A549 (cell line): Measurements from ENCODE around the gene CASP9. TPM values are rescaled to one million over a fixed set of nuclear protein-coding genes. Genes with fewer than 3 reads are reported as not detected.

Experiments
- ATAC-seq, 2 experiments: fragments of 200-7000 bp in 1 of 2; fragments of >200 bp in 1 of 2; cut with Nextera tagmentation in 1 of 2; cut with Tn5 transposase in 1 of 2; 3 replicates each; pipeline versions ENCODE4 v1.8.0 to v1.9.1; 2018 to 2020; ENCODE audit warnings: mild to moderate bottlenecking in 1 of 2, moderate library complexity in 1 of 2
- CTCF ChIA-PET: fragments of 300-600 bp; sonication (Branson Sonifier 250); formaldehyde crosslinking; extraction: SDS; loops from one replicate; lab custom pipeline; 2021; ENCODE audit warnings: antibody characterized with exemption, inconsistent platforms; lab: Yijun Ruan, JAX
- POLR2A ChIA-PET: fragments of 350-600 bp; formaldehyde crosslinking; extraction: SDS; loops from one replicate; lab custom pipeline; 2021; ENCODE audit warnings: antibody characterized with exemption, inconsistent platforms; lab: Yijun Ruan, JAX
- DNase-seq, 2 experiments: peaks; one replicate each; pipeline versions ENCODE4 v3.0.0 to v3.0.0-alpha.2; 2011 to 2016; ENCODE audit warnings: low read depth in 1 of 2, low spot score in 1 of 2
- FAIRE-seq: peaks from 2 replicates; lab custom pipeline; 2011; peaks lifted over from hg19 to GRCh38; lab: Jason Lieb, UNC
- H3K27ac ChIP-seq, 2 experiments: fragments of >200 bp; sonication (Bioruptor Twin); formaldehyde crosslinking; 3 replicates each; pipeline ENCODE4 v1.5.1; 2016 to 2017
- H3K4me1 ChIP-seq: fragments of >200 bp; sonication (Bioruptor Twin); formaldehyde crosslinking; 3 replicates; pipeline ENCODE4 v1.6.1; 2016
- H3K4me2 ChIP-seq: fragments of >200 bp; sonication (Bioruptor Twin); formaldehyde crosslinking; 3 replicates; pipeline ENCODE4 v1.6.1; 2016
- H3K4me3 ChIP-seq: fragments of >200 bp; sonication (Bioruptor Twin); formaldehyde crosslinking; 3 replicates; pipeline ENCODE4 v1.5.1; 2016
- H3K9me3 ChIP-seq: fragments of >200 bp; sonication (Bioruptor Twin); formaldehyde crosslinking; 3 replicates; pipeline ENCODE4 v1.6.1; 2016
- ATOH8 ChIP-seq: fragments of 250-450 bp; sonication (Bioruptor Pico); IDR thresholded peaks from 2 replicates; pipeline ENCODE4 v1.5.0; 2020; ENCODE audit warnings: low read depth, mild to moderate bottlenecking, moderate library complexity
- BCL3 ChIP-seq: fragments of >200 bp; sonication (Bioruptor Twin); formaldehyde crosslinking; IDR thresholded peaks from 3 replicates; pipeline ENCODE4 v1.6.1; 2016
- CBX8 ChIP-seq: fragments of 200-600 bp; sonication (generic); IDR thresholded peaks from 2 replicates; pipeline ENCODE4 v1.6.1; 2016
- CHD2 ChIP-seq: fragments of 150-350 bp; IDR thresholded peaks from 2 replicates; pipeline ENCODE4 v1.6.1; 2014; ENCODE audit warnings: low read length; ENCODE audit not compliant: partially characterized antibody
- CHD4 ChIP-seq: fragments of 200-600 bp; sonication (generic); IDR thresholded peaks from 2 replicates; pipeline ENCODE4 v1.6.1; 2016; ENCODE audit warnings: antibody characterized with exemption, mild to moderate bottlenecking, borderline replicate concordance
- EHMT2 ChIP-seq: fragments of 200-600 bp; sonication (generic); IDR thresholded peaks from 2 replicates; pipeline ENCODE4 v1.6.1; 2016; ENCODE audit warnings: antibody characterized with exemption, low read depth, mild to moderate bottlenecking, moderate library complexity
- FOSB ChIP-seq: fragments of 250-450 bp; sonication (Bioruptor Pico); IDR thresholded peaks from 2 replicates; pipeline ENCODE4 v1.5.0; 2020; ENCODE audit warnings: mild to moderate bottlenecking, moderate library complexity
- HMGXB4 ChIP-seq: fragments of 250-450 bp; sonication (Bioruptor Pico); IDR thresholded peaks from 2 replicates; pipeline ENCODE4 v1.5.0; 2021; ENCODE audit warnings: mild to moderate bottlenecking, moderate library complexity, borderline replicate concordance
- HOXA7 ChIP-seq: fragments of 250-450 bp; sonication (Bioruptor Pico); IDR thresholded peaks from 2 replicates; pipeline ENCODE4 v1.5.0; 2020; ENCODE audit warnings: mild to moderate bottlenecking, moderate library complexity
- JUN ChIP-seq, 2 experiments: fragments of >200 bp; sonication (Bioruptor Twin); formaldehyde crosslinking; IDR thresholded peaks; 2 replicates in 1 of 2; 3 replicates in 1 of 2; pipeline ENCODE4 v1.6.1; 2016 to 2017
- KDM1A ChIP-seq: fragments of 200-600 bp; sonication (generic); IDR thresholded peaks from 2 replicates; pipeline ENCODE4 v1.6.1; 2016; ENCODE audit warnings: low read depth, mild to moderate bottlenecking
- MAZ ChIP-seq: fragments of 150-350 bp; IDR thresholded peaks from 2 replicates; pipeline ENCODE4 v1.6.1; 2014; ENCODE audit warnings: antibody characterized with exemption, low read depth, low read length, borderline replicate concordance
- NFE2L2 ChIP-seq: fragments of 150-350 bp; conservative IDR thresholded peaks from 2 replicates; pipeline ENCODE4 v1.6.1; 2014; ENCODE audit warnings: low read length
- NPAS2 ChIP-seq: fragments of 250-450 bp; sonication (Bioruptor Pico); IDR thresholded peaks from 2 replicates; pipeline ENCODE4 v1.8.0; 2022; ENCODE audit warnings: mild to moderate bottlenecking, moderate library complexity, borderline replicate concordance
- PHF8 ChIP-seq: fragments of 200-600 bp; sonication (generic); IDR thresholded peaks from 2 replicates; pipeline ENCODE4 v1.6.1; 2016; ENCODE audit warnings: low read depth, mild to moderate bottlenecking, antibody characterized with exemption, moderate library complexity, borderline replicate concordance
- POLR2A ChIP-seq: IDR thresholded peaks from 2 replicates; pipeline ENCODE4 v1.6.1; 2012; ENCODE audit warnings: mild to moderate bottlenecking, low read length
- RCOR1 ChIP-seq: fragments of 150-350 bp; IDR thresholded peaks from 2 replicates; pipeline ENCODE4 v1.6.1; 2014; ENCODE audit warnings: antibody characterized with exemption, low read length, low read depth
- RNF2 ChIP-seq: fragments of 200-600 bp; sonication (generic); IDR thresholded peaks from 2 replicates; pipeline ENCODE4 v1.6.1; 2016; ENCODE audit warnings: low read depth, mild to moderate bottlenecking, antibody characterized with exemption, moderate library complexity, borderline replicate concordance
- TFCP2L1 ChIP-seq: fragments of 250-450 bp; sonication (Bioruptor Pico); IDR thresholded peaks from 2 replicates; pipeline ENCODE4 v1.5.0; 2021; ENCODE audit warnings: mild to moderate bottlenecking
- TP53 ChIP-seq: fragments of 250-450 bp; sonication (Bioruptor Pico); IDR thresholded peaks from 2 replicates; pipeline ENCODE4 v1.5.0; 2021; ENCODE audit warnings: mild to moderate bottlenecking, moderate library complexity
- USF2 ChIP-seq: fragments of 450-650 bp; IDR thresholded peaks from 2 replicates; pipeline ENCODE4 v1.6.1; 2014; ENCODE audit warnings: antibody characterized with exemption
- ZFP36 ChIP-seq: fragments of 450-650 bp; IDR thresholded peaks from 2 replicates; pipeline ENCODE4 v1.6.1; 2014; ENCODE audit warnings: borderline replicate concordance; ENCODE audit not compliant: partially characterized antibody
- WGBS: methylation state at CpG from one replicate; pipeline ENCODE4 v1.1.6; 2017; ENCODE audit errors: missing lambda C conversion rate; 5-methylcytosine and 5-hydroxymethylcytosine counted together
- polyA plus RNA-seq, 4 experiments: library from polyadenylated mRNA; depleted of rRNA in 3 of 4; stranded (reverse); fragments of >200 nt; fragmentation: RNase III in 1 of 4; extraction: RNeasy Plus Mini Kit Qiagen cat#74134 plus additional on column Dnase treatment in 1 of 4; gene quantifications; 2 replicates in 3 of 4; 3 replicates in 1 of 4; pipeline ENCODE4 v1.2.3, GENCODE V29; 2011 to 2017
- TF ChIP-seq, protein P1 (sequence below): IDR thresholded peaks from 2 replicates; pipeline ENCODE4 v1.6.1; 2012; ENCODE audit warnings: low read depth, borderline replicate concordance

Gene CASP9
- polyA plus RNA-seq, 2 of the 4 experiments (the other 2 are of a cell fraction): 11.0 to 16.1 TPM

DNA sequence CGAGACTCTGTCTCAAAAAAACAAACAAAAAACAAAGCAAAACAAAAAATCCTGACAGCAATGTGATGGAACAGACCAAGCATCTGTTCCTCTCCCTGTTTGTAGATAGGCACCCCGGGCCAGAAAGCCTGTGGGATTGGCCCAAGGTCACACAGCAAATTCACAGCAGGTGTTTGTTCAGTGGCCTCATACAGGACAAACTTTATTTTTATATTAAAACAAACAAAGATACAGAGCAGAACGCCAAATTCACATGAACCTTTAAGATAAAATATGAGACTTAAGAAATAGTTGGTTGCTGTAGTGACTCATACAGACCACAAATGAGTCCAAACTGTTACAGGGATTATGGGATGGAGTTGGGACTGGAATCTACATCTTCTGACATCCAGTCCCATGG is 69.8 kb downstream of the CASP9 start:
- 31% methylated on average over 3 of the region's 3 CpGs for WGBS
- Histone ChIP-seq H3K4me2 (no peak overlapping the region), H3K4me3 (no peak overlapping the region), H3K4me1 (0 out of 3 replicates have a peak, but pooled peaks cover 2% of the 10 kb centered on the region), H3K9me3 (no peaks in the 10 kb centered on the region), H3K27ac (0 out of 6 replicates have a peak overlapping the region, but pooled peaks of 1 of the 2 experiments have one; percentile 33)
- no peak for ATAC-seq
- POLR2A ChIA-PET: no interaction called here
- CTCF ChIA-PET: no interaction called here
- FAIRE-seq: no peak
- DNase-seq: no peak
- no peak for TF ChIP-seq POLR2A
- no peak for TF ChIP-seq PHF8
- no peak for TF ChIP-seq RNF2
- TF ChIP-seq BCL3: no peak
- TF ChIP-seq TFCP2L1 (CRISPR knock-in tag): no peak
- no peak for TF ChIP-seq MAZ
- no peak for TF ChIP-seq USF2
- TF ChIP-seq KDM1A: no peak
- no peak for TF ChIP-seq HMGXB4 (CRISPR knock-in tag)
- no peak for TF ChIP-seq ATOH8 (CRISPR knock-in tag)
- TF ChIP-seq CBX8: no peak
- no peak for TF ChIP-seq HOXA7
- no peak for TF ChIP-seq CHD2
- TF ChIP-seq, protein P1, sequence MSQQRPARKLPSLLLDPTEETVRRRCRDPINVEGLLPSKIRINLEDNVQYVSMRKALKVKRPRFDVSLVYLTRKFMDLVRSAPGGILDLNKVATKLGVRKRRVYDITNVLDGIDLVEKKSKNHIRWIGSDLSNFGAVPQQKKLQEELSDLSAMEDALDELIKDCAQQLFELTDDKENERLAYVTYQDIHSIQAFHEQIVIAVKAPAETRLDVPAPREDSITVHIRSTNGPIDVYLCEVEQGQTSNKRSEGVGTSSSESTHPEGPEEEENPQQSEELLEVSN: no peak
- no peak for TF ChIP-seq RCOR1

DNA sequence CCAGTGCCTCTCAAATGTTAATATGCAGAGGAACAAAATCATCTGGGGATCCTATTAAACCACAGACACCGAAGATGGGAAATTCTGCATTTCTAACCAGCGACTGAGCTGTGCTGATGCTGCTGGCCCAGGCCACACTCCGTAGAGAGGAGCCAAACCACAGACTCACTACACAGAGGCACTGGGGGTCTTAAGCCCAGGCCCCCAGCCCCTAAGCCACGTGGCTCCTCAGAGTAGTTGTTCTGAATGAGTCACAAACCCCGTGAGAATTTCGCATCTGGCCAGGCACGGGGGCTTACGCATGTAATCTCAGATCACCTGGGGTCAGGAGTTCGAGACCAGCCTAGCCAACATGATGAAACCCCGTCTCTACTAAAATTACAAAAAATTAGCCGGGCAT is 70.3 kb downstream of the CASP9 start:
- Histone ChIP-seq H3K4me1 (0 out of 3 replicates have a peak, but pooled peaks cover 2% of the 10 kb centered on the region), H3K27ac (0 out of 6 replicates have a peak overlapping the region, but pooled peaks of 1 of the 2 experiments have one; percentile 33), H3K4me2 (no peak overlapping the region), H3K9me3 (no peaks in the 10 kb centered on the region), H3K4me3 (no peak overlapping the region)
- DNase-seq (no peak), ATAC-seq (no peak), FAIRE-seq (no peak)
- WGBS: 74% methylated on average over 11 of the region's 11 CpGs
- ChIA-PET CTCF (no interaction called here), POLR2A (no interaction called here)
- TF ChIP-seq NFE2L2: no peak
- no peak for TF ChIP-seq POLR2A
- no peak for TF ChIP-seq CHD2
- TF ChIP-seq ZFP36: no peak
- TF ChIP-seq TP53 (CRISPR knock-in tag): no peak
- no peak for TF ChIP-seq NPAS2
- TF ChIP-seq RNF2: no peak
- no peak for TF ChIP-seq HOXA7
- no peak for TF ChIP-seq FOSB
- no peak for TF ChIP-seq EHMT2
- no peak for TF ChIP-seq USF2
- no peak for TF ChIP-seq CHD4
- no peak for TF ChIP-seq JUN (IDR thresholded peaks at IDR 0.05)
